Measurements from ENCODE around the gene CAMTA1. TPM values are rescaled to one million over a fixed set of nuclear protein-coding genes. Genes with fewer than 3 reads are reported as not detected.
"Not testable (repeated sequence)": the region's sequence is repeated elsewhere in the genome, so short reads cannot be mapped to it uniquely, and the experiment has no call there.

CAMTA1 gene
- total RNA-seq, 1 experiment from 2014 or later = 103 TPM

DNA sequence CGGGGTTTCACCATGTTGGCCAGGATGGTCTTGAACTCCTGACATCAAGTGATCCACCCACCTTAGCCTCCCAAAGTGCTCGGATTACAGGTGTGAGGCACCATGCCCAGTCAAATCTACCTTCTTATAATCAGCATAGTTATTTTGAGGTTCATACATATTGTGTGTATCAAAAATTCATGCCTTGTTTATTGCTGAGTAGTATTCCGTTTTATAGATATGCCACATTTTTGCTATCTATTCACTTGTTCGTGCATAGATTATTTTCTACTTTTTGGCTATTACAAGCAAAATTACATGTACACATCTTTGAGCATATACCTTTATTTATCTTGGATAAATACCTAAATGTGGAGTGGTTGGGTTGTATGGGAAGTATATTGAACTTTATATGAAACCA is 344.9 kb downstream of the CAMTA1 start:
- Histone ChIP-seq H3K27me3 (no peaks in the 10 kb centered on the region), H3K4me3 (no peak overlapping the region), H3K9me3 (no peaks in the 10 kb centered on the region), H3K36me3 (no peaks in the 10 kb centered on the region)
- no peak for DNase-seq

DNA sequence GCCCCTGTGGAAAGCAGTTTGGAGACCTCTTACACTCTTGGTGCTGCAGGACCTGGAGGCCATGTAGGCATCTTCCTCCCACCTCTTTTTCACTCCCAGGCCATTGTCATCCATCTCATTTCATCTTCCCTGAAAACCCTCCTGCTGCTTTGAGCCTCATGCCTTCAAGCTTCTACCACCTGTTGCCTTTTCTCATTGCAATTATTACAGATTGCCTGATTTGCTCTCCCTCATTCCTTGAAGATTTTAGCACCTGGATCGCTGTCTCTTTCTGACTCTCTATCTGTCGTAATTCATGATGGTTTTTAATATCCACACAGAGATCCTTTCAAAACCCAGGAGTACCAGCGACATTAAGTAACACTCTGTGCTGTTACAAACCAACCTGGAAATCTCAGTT is 350.2 kb downstream of the CAMTA1 start:
- H3K9me3 ChIP-seq = no peaks in the 10 kb centered on the region
- no peaks in the 10 kb centered on the region for H3K27me3 ChIP-seq
- no peak for DNase-seq
- no peak overlapping the region for H3K4me3 ChIP-seq
- H3K36me3 ChIP-seq = no peaks in the 10 kb centered on the region

DNA sequence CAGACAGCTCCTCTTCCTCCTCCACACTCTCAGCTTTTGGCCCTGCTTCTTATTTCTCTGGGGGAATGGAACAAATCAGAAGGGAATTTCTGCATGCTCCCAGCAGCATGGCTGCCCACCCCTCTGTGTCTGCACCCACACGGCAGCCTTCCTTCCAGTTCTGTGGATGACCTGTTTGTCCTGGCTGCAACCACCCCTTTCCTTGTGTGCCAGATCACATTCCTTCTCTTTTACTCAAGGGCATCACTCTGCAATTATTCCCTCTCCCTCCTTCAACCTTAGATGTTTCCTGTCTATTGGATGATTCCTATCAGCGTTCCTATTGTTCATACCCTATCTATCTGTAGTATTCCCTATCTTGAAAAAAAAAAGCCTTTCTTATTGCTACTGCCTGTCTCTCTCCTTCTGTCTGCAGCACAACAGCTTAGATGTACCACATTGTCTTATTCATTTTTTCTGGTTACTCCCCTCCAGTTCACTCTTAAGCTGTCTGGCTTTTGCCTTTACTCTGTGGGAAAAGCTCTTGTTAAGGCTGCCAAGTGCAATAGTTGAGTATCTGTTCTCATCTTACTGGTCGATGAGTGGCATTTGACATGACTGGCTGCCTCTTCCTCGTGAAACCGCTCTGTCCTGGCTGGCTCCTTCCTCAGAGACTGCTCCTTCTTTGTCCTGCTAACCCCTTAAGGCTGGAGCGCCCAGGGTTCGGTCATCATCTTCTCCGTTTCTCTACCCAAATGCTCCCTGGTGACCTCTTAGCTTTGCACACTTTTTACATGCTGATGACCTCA is 351.1 kb downstream of the CAMTA1 start:
- Histone ChIP-seq H3K9me3 (no peaks in the 10 kb centered on the region), H3K27me3 (no peaks in the 10 kb centered on the region), H3K36me3 (no peaks in the 10 kb centered on the region), H3K4me3 (no peak overlapping the region)
- DNase-seq = peak; percentile 79

DNA sequence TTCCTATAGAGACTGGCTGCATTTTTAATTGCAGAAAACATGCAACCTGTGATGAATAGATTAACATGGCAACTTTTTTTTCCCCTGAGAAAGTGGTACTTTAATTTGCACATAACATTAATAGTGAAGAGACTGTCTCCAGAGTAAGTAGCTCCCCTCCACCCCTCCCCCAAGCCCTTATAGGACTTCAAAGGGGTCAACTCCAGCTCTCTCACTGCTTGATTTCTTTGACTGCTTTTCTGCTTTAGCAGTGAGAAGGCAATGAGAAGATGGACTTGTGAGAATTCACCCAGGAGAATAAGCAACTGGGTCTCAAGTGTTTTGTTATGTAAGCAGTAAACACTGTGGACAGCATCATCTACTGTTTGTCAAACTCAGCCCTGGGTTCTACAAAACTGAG is 355.0 kb downstream of the CAMTA1 start:
- no peak overlapping the region for H3K4me3 ChIP-seq
- no peaks in the 10 kb centered on the region for H3K27me3 ChIP-seq
- no peaks in the 10 kb centered on the region for H3K36me3 ChIP-seq
- DNase-seq = no peak
- H3K9me3 ChIP-seq = no peaks in the 10 kb centered on the region

DNA sequence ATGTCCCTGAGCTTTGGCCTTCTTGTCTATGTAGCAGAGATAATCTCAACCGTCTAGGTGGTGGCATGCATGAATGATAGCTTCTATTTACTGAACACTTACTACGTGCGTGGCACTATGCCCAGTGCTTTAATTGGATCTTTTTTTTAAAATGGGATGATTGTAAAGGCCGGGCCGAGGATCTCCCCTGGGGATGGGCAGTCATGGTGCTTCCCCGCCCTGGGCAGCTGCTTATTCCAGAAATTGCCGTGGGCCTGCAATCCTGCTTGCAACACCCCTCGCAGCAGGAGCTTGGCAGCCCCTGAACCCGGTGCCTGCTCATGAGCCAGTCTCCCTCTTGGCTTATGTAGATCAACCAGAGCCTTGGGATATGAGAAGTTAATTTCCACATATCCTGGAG is 360.7 kb downstream of the CAMTA1 start:
- H3K36me3 ChIP-seq = no peaks in the 10 kb centered on the region
- H3K9me3 ChIP-seq = no peaks in the 10 kb centered on the region
- no peak for DNase-seq
- H3K4me3 ChIP-seq = no peak overlapping the region
- H3K27me3 ChIP-seq = no peaks in the 10 kb centered on the region

DNA sequence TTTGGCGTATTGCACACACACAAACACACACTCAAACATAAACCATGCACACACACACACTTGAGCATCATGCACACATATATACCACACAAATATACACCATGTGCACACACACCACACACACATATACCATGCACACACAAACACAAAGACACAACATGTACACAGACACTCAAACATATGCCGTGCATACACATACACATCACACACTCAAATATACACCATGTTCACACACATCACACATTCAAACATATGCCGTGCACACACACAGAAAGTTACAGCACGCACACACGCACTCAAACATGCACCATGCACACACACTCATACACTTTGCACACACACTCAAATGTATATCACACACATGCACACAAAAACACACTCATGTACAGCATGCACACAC is 361.5 kb downstream of the CAMTA1 start:
- no peaks in the 10 kb centered on the region for H3K27me3 ChIP-seq
- H3K36me3 ChIP-seq = no peaks in the 10 kb centered on the region
- no peak for DNase-seq

DNA sequence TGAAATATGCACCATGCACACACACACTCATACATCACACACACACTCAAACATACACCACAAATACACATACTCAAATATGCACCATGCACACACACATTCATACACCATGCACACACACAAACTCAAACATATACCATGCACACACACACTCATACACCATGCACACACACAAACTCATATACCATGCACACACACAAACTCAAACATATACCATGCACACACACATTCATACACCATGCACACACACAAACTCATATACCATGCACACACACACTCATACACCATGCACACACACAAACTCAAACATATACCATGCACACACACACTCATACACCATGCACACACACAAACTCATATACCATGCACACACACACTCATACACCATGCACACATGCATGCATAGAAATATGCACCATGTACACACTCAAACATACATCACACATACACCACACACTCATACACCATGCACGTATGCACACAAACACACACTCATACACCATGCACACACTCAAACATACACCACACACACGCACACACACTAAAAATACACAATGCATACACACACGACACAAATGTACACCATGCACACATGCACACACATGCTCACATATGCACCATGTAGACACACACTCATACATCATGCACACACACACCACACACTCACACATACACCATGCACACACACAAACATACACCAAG is 362.5 kb downstream of the CAMTA1 start:
- not testable (repeated sequence) for H3K36me3 ChIP-seq, H3K27me3 ChIP-seq, H3K9me3 ChIP-seq, H3K4me3 ChIP-seq, DNase-seq

More for the DNA sequence above, 361.5 kb downstream of the CAMTA1 start:
- H3K9me3 ChIP-seq = no peaks in the 10 kb centered on the region
- no peak overlapping the region for H3K4me3 ChIP-seq

DNA sequence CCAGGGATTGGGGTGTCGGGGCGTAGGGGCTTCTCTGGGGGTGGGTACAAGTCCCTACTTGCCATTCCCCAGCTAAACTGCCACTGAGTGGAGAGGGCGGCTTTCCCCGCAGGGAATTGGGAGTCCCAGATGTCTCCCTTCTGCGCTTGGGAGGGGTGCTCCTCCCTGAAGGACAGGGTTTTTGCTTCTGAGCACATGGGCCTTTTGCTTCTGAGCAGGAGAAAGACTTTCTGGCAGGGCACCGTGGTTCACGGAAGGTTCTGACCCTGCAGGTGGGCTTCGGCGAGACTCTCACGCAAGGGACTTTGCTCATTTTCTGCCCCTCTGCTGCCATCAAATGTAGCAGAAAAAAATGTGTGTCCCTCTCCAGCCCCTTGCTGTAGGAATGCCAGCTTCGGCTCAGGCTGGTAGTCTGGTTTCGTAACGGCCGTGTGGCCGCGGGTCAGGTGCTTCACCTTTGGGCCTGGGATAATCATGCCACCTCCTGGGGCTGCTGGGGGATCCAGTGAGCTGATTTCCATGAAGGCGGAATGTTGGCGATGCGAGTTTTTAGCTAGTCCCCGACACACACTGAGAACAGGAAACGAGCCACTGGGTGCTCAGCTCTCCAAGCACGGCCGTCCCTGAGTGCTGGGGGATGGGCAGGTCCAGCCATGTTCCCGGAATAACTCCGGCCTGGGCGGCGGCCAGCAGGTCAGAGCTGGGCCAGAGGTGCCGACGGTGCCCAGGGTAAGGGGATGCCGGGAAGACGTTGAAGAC is 364.0 kb downstream of the CAMTA1 start:
- no peaks in the 10 kb centered on the region for H3K36me3 ChIP-seq
- H3K27me3 ChIP-seq = no peaks in the 10 kb centered on the region
- DNase-seq = no peak
- no peaks in the 10 kb centered on the region for H3K9me3 ChIP-seq
- no peak overlapping the region for H3K4me3 ChIP-seq

DNA sequence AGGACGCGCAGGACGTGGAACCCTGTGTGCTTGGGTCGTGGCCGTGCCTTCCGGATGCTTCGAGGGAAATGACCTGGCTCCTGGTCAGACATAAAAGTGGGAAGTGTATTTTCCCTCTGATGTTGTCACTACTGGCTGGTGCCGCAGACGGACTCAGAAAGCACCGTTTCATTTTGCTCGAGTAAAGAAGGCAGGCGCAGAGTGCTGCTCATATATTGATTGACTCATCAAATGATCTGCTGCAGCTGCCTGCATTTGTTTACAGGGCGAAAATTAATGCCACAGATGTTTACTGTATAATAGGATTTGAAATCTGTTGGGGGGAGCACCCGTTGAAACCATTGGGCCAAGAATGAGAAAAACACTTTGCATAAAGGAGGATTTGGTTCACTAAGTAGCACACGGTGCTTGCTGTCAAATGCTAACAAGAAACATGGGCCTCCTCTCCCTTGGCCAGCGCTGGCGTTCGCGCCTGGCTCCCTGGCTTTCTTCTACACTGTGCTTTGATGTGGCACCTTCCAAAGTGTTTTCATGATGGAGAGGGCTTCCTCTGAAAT is 365.5 kb downstream of the CAMTA1 start:
- H3K9me3 ChIP-seq = no peaks in the 10 kb centered on the region
- no peaks in the 10 kb centered on the region for H3K36me3 ChIP-seq
- H3K27me3 ChIP-seq = no peaks in the 10 kb centered on the region
- H3K4me3 ChIP-seq = no peak overlapping the region
- no peak for DNase-seq

DNA sequence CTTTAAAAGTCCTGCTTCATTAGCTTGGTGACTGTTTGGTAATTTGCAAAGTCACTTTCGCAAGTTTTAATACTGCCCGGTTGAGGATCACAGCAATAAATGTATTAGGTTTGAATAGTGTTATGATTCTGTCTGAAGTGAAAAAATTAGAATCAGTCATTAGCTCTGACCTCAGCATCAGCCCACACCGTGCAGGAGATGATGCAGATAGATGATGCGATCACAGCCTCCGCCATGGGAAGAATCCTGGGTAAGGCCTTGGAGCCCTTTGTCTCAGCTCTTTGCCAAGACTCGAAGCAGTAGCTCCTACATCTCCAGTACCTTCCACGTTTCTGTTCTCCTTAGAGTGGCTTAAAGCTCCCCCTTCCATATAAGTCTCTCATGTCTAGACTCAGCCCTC is 366.7 kb downstream of the CAMTA1 start:
- Histone ChIP-seq H3K36me3 (no peaks in the 10 kb centered on the region), H3K27me3 (no peaks in the 10 kb centered on the region), H3K9me3 (no peaks in the 10 kb centered on the region), H3K4me3 (no peak overlapping the region)
- DNase-seq = no peak

DNA sequence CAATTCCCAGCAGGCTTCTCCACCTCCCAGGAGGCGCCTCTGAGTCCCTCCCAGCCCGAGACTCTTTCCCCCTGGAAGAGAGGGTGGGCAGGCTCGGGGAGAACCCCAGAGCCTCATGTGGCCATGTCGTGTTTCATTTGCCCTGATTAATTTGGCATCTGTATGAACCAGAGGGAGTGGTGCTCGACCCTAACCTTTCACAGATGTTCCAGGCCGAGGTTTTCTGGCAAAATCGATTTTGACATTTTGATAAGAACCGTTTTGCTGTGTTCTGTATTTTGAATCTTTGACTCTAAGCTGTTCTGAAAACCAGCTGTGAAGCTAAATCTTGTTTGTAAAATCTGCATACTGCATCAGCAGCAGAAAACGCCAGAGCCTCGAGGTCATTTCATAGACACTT is 367.4 kb downstream of the CAMTA1 start:
- Histone ChIP-seq H3K4me3 (no peak overlapping the region), H3K9me3 (no peaks in the 10 kb centered on the region), H3K36me3 (no peaks in the 10 kb centered on the region), H3K27me3 (no peaks in the 10 kb centered on the region)
- DNase-seq = no peak

DNA sequence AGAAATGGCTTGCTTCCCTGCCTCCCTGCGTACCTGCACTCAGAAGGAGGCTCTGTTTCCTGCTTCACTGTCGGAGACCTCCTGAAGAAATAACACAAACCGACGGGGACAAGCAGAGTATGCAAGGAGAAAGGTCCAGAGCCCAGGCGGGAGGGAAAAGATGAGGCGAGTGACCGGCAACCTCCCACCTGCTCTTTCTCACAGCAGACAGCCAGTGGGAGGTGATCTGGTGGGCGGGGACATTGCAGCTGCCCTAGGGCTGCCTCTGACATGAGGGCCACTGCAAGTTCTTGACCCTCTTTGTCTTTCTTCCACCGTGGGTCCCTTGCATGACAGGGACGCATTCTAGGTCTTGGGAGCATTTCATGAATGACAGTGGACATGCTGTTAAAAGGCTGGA is 368.2 kb downstream of the CAMTA1 start:
- no peak for DNase-seq
- Histone ChIP-seq H3K9me3 (no peaks in the 10 kb centered on the region), H3K27me3 (no peaks in the 10 kb centered on the region), H3K4me3 (no peak overlapping the region), H3K36me3 (no peaks in the 10 kb centered on the region)

DNA sequence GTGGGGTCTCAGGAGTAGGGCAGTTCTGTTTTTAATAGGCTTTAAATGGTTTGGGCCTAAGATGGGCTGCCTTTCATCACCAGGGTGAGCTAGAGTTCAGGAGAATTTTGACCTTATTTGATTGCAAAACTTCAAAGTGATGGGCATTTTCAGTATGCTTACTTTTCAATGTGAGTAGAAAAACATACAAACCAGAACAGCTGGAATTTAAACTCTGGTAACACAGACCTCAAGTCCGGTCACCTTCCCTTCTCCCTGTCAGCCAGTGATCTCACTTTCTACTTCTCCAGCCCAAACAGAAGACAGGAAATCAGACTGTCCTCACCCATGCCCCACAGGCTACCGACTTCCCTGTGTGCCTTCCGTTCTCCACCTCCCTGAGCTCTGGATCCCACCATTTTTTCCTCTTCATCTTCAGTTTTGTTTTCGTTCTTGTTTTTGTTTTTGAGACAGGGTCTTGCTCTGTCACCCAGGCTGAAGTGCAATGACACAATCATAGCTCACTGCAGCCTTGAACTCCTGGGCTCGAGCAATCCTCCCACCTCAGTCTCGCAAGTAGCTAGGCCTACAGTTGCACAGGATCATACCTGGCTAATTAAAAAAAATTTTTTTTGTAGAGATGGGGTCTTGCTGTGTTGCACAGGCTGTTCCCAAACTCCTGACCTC is 374.0 kb downstream of the CAMTA1 start:
- H3K4me3 ChIP-seq = no peak overlapping the region
- no peaks in the 10 kb centered on the region for H3K36me3 ChIP-seq
- DNase-seq = no peak
- H3K27me3 ChIP-seq = no peaks in the 10 kb centered on the region
- peaks cover 2% of the 10 kb centered on the region; the same call in 1 of the 2 replicates for H3K9me3 ChIP-seq

DNA sequence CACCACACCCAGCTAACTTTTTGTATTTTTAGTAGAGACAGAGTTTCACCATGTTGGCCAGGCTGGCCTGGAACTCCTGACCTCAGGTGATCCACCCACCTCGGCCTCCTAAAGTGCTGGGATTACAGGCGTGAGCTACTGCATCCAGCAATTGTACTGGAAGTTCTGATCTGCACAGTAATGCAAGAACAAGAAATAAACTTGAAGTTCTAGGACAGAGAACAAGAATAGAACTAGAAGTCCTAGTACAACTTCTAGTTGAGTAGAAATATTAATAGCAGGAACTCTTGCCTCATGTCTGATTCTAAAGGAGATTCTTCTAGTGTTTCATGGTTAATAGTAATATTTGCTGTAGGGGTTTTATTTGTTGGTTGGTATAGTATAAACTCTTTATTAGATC is 383.3 kb downstream of the CAMTA1 start:
- H3K27me3 ChIP-seq, H3K4me3 ChIP-seq, H3K9me3 ChIP-seq, H3K36me3 ChIP-seq, DNase-seq: not testable (repeated sequence)

DNA sequence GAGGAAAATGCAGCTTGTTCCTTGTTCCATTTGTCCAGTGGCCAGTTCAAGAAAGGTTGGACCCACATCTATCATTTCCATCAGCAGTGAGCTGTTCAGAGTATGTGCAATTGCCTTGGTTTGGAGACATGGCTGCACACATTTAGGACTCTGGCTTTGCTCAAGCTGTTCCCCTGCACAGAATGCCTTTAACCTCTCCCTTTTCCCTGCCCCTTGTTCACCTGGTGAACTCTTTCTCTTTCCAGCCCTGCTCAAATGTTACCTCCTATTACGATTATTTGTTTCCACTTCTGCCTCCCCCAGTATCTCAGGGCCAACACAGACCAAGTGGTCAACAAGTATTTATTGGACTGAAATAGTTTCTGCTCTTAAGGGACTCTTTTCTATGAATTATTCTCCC is 385.9 kb downstream of the CAMTA1 start:
- H3K9me3 ChIP-seq = no peaks in the 10 kb centered on the region
- no peak for DNase-seq

DNA sequence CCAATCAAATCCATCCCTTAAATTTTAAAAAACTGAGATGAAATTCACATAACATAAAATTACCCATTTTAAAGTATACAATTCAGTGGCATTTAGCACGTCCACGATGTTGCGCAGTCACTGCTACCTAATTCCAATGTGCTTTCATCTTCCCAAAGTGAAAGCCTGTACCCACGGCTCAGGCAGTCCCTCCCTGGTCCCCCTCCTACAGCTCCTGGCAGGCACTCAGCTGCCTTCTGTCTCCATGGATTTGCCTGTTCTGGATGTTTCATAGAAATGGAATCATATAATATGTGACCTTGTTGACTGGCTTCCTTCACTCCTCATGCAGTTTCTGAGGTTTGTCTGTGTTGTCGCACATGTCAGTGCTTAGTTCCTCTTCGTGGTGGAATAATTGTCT is 386.3 kb downstream of the CAMTA1 start:
- no peak overlapping the region for H3K4me3 ChIP-seq
- H3K27me3 ChIP-seq = 0 out of 2 replicates have a peak, but pooled peaks cover 2% of the 10 kb centered on the region
- no peak for DNase-seq
- H3K36me3 ChIP-seq = no peaks in the 10 kb centered on the region
- no peaks in the 10 kb centered on the region for H3K9me3 ChIP-seq

More for the DNA sequence above, 385.9 kb downstream of the CAMTA1 start:
- Histone ChIP-seq H3K36me3 (no peaks in the 10 kb centered on the region), H3K27me3 (0 out of 2 replicates have a peak, but pooled peaks cover 2% of the 10 kb centered on the region), H3K4me3 (no peak overlapping the region)
